ENCODE measurements around the gene STXBP5.

DNA sequence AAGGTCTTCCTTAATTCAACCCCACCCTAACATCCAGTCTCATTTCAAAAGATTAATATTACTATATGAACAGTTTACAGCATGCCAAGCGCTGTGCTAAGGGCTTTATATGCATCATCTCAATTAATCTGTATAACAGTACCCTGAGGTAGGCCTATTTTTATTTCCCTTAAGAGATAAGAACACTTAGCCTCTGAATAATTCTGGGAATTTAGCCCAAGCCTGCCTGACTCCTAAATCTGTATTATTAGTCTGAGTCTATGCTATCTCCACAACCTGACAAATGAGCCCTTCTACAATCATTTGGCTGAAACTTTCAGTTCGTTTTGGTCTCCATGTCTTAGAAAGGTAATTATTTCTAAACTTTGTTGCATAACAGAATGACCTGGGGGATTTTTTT lies 226.6 kb downstream of the STXBP5 start:
- TF ChIP-seq POLR2A (IDR thresholded peaks at IDR 0.05; ENCODE audit: low read length) (no peak), GATA1 (IDR thresholded peaks at IDR 0.05; ENCODE audit: low read depth, low read length) (no peak)
